Kidney (tissue), 14 donors: ENCODE measurements around the gene SEL1L2. TPM values are rescaled to one million over a fixed set of nuclear protein-coding genes. Genes with fewer than 3 reads are reported as not detected.
A peak's percentile ranks its signal among the peaks of the same experiment; 100 is the strongest.

ENCODE experiments used
- DNase-seq, 5 donors: peaks; one replicate each; pipeline ENCODE4 v3.0.0-alpha.2; 2013 to 2020
- FAIRE-seq: peaks from 2 replicates; lab custom pipeline; 2012; peaks lifted over from hg19 to GRCh38; lab: Jason Lieb, UNC
- H3K27ac ChIP-seq, 2 donors: one replicate each; pipeline ENCODE4 v1.7.0; 2013; ENCODE audit warnings: low read depth in 2 of 2, low read length in 2 of 2, inconsistent platforms in 1 of 2
- H3K27me3 ChIP-seq: one replicate; pipeline ENCODE4 v1.7.1; 2013; ENCODE audit warnings: low read length, inconsistent platforms; ENCODE audit not compliant: control insufficient read depth, insufficient read depth
- H3K36me3 ChIP-seq, 3 donors: one replicate each; pipeline versions ENCODE4 v1.7.0 to v1.7.1; 2013; ENCODE audit warnings: low read length in 3 of 3, control low read depth in 1 of 3, inconsistent platforms in 1 of 3; ENCODE audit not compliant: insufficient read depth in 3 of 3, control insufficient read depth in 2 of 3
- H3K4me1 ChIP-seq, 3 donors: one replicate each; pipeline versions ENCODE4 v1.7.0 to v1.7.1; 2013; ENCODE audit warnings: low read length in 3 of 3, inconsistent platforms in 1 of 3, low read depth in 1 of 3; ENCODE audit not compliant: control insufficient read depth in 2 of 3, insufficient read depth in 2 of 3
- H3K4me3 ChIP-seq, 3 donors: one replicate each; pipeline versions ENCODE4 v1.7.0 to v1.8.1; 2013; ENCODE audit warnings: low read length in 3 of 3, control low read depth in 1 of 3, inconsistent platforms in 1 of 3
- H3K9ac ChIP-seq, 3 donors: one replicate each; pipeline versions ENCODE4 v1.7.0 to v1.7.1; 2013; ENCODE audit warnings: low read length in 3 of 3, control low read depth in 1 of 3, inconsistent platforms in 1 of 3
- H3K9me3 ChIP-seq, 3 donors: one replicate each; pipeline versions ENCODE4 v1.7.0 to v1.7.1; 2013; ENCODE audit warnings: low read length in 3 of 3, control low read depth in 1 of 3, inconsistent platforms in 1 of 3; ENCODE audit not compliant: control insufficient read depth in 2 of 3, insufficient read depth in 1 of 3
- CTCF ChIP-seq: IDR thresholded peaks from 3 replicates; pipeline ENCODE4 v1.5.1; 2012; ENCODE audit warnings: mild to moderate bottlenecking, moderate library complexity, borderline replicate concordance; ENCODE audit not compliant: insufficient read depth; ENCODE audit errors: extremely low read depth
- intact Hi-C: fragments of 100-400 bp; cut with DNase I; formaldehyde crosslinking; loops from one replicate; pipeline ENCODE4 v1.11.1; 2022
- polyA plus RNA-seq: library from polyadenylated mRNA; stranded (reverse); fragments of 350-450 nt; fragmentation: Illumina TruSeq; extraction: RNeasy Lipid Tissue Mini Kit (QIAGEN cat#74804); gene quantifications from one replicate; pipeline ENCODE4 v1.2.3, GENCODE V29; 2014; ENCODE audit warnings: low read depth, low replicate concordance; ENCODE audit not compliant: insufficient read depth
- total RNA-seq: library from RNA; stranded (reverse); fragmentation: NEBNext Ultra II Directional; extraction: Animal tissue kit (Norgen Biotek cat#: 25700); gene quantifications from one replicate; pipeline ENCODE4 v1.2.1, GENCODE V29; 2021
- donor health status: control.
- donor health status: control.
- donor health status: control.
- donor health status: control.
- donor health status: control.
- donor health status: DM: yes; HTN: yes; CAD: no.
- donor health status: Normal renal cell carcinoma (clear cell type).

The SEL1L2 gene
- total and polyA plus RNA-seq, 2 donors from 2014 or later, result not detected

- no peak for FAIRE-seq
- no peak overlapping the region for H3K27ac ChIP-seq
- no peaks in the 10 kb centered on the region for H3K4me1 ChIP-seq
- no peak for TF ChIP-seq CTCF
- no peak overlapping the region for H3K9ac ChIP-seq
- H3K4me3 ChIP-seq, result no peak overlapping the region
- no peak for DNase-seq
- H3K9me3 ChIP-seq, result no peaks in the 10 kb centered on the region
- intact Hi-C loops, result no loop called here
- no peaks in the 10 kb centered on the region for H3K36me3 ChIP-seq
- no peaks in the 10 kb centered on the region for H3K27me3 ChIP-seq
Observed at GRCh38 chr20:13856354-13856753, 134.1 kb downstream of the SEL1L2 start.

- Histone ChIP-seq H3K27me3 (no peaks in the 10 kb centered on the region), H3K4me3 (no peak overlapping the region), H3K4me1 (no peaks in the 10 kb centered on the region), H3K27ac (no peak overlapping the region), H3K9ac (no peak overlapping the region), H3K9me3 (no peaks in the 10 kb centered on the region), H3K36me3 (no peaks in the 10 kb centered on the region)
- FAIRE-seq, result no peak
- intact Hi-C loops, result no loop called here
- no peak for DNase-seq
- TF ChIP-seq CTCF, result no peak
Observed at GRCh38 chr20:13855613-13856012, 134.8 kb downstream of the SEL1L2 start.

- Histone ChIP-seq H3K27ac (no peak overlapping the region), H3K9ac (no peak overlapping the region)
Observed at GRCh38 chr20:13852306-13852705, 138.1 kb downstream of the SEL1L2 start.

More at GRCh38 chr20:13852306-13852705, 138.1 kb downstream of the SEL1L2 start:
- Histone ChIP-seq H3K9me3 (no peaks in the 10 kb centered on the region), H3K4me1 (no peaks in the 10 kb centered on the region), H3K27me3 (no peaks in the 10 kb centered on the region), H3K4me3 (no peak overlapping the region), H3K36me3 (no peaks in the 10 kb centered on the region)
- TF ChIP-seq CTCF, result no peak
- intact Hi-C loops, result no loop called here
- peak in 1 of 5 donors; percentile 13 for DNase-seq
- FAIRE-seq, result no peak
